Measurements from ENCODE around the gene PAM.
A peak's percentile ranks its signal among the peaks of the same experiment; 100 is the strongest.
"Not testable (repeated sequence)": the region's sequence is repeated elsewhere in the genome, so short reads cannot be mapped to it uniquely, and the experiment has no call there.

The PAM gene

GRCh38 chr5:102754767-102755431 is at the start of gene PAM:
TSS of gene PAM (plus strand) at chr5:102755305. CDS start at chr5:102866196, 110,891 bp downstream.
- peak; percentile 68 for DNase-seq

- DNase-seq = no peak
Observed at GRCh38 chr5:102711525-102712385, 43.4 kb upstream of the PAM start.

- DNase-seq = no peak
Observed at GRCh38 chr5:102713278-102713677, 41.8 kb upstream of the PAM start.

DNA sequence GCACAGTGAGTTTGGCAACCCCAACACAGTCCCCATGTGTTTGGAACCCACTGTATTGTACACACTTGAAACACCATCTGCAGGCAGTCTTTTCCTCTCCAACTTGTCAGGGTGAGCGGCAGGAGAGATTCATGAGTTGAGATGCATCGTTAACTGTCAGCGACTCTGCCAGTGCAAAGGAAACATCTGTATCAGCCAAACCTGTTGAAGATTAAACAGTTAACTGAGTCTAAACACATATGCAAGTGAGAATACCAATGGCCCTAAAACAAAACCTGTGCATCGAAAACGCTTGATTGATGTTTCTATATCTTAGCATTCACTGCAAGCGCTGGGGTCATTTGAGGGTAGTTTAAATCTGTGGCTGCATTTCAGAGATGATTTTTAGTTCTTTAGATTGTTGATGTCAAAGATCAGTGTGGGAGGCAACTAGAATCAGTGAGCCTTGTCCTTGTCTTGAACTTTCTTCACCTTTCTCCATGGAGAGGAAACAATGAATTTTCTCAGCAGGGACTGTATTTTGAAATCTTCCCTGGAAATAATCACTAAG is 41.3 kb upstream of the PAM start:
- peak; percentile 81 for DNase-seq

DNA sequence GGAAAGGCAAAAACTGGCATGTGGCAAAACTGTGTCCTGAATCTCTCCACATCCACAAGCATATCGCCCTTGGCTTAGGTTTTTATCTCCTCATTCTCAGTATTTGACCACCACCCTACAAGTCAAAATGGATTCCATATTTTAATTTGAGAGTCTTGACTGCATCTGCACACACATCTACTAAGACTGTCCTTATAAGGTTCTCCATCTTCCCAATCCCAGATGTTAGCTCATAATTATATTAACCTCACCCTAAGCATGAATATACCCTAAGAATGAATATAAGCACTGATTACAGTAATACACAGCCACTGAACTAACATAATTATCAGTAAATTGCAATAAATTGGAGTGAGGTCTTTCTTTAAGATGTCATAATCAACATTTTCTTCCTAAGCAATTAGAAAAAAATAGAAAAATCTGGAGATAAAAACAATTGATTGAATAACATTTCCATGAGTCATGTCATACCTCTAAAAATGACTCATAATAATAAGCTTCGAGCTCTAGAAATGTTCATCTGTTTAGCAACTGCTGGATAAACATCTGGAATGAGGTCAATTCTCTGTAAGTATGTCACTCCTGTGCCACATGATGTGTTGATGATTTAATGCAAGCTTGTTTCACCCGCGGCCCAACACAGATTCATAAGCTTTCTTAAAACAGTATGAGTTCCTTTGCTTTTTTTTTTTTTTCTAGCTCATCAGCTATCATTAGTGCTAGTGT is 39.9 kb upstream of the PAM start:
- DNase-seq = peak; percentile 41

- no peak for DNase-seq
Observed at GRCh38 chr5:102716017-102716416, 39.1 kb upstream of the PAM start.

- DNase-seq = peak; percentile 29
Observed at GRCh38 chr5:102718819-102719218, 36.3 kb upstream of the PAM start.

DNA sequence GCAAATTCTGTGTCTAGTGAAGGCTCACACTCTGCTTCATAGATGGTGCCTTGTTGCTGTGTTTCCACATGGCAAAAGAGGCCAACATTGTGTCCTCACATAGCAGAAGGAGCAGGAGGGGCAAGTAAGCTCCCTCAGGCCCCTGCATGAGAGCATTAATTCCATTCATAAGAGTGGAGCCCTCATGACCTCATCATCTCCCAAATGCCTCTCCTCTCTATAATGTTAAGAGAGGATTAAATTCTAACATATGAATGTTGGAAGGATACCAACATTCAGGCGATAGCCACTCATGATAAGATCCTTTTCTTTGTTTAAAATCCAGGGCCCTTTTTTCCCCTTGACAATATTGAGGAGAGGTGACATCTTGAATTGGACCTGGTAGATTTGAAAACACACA is 35.2 kb upstream of the PAM start:
- DNase-seq = no peak

GRCh38 chr5:102720969-102721368 is 34.1 kb upstream of the PAM start:
- peak; percentile 15 for DNase-seq

GRCh38 chr5:102722931-102723330 is 32.2 kb upstream of the PAM start:
- DNase-seq = peak; percentile 71

GRCh38 chr5:102731693-102732092 is 23.4 kb upstream of the PAM start:
- no peak for DNase-seq

DNA sequence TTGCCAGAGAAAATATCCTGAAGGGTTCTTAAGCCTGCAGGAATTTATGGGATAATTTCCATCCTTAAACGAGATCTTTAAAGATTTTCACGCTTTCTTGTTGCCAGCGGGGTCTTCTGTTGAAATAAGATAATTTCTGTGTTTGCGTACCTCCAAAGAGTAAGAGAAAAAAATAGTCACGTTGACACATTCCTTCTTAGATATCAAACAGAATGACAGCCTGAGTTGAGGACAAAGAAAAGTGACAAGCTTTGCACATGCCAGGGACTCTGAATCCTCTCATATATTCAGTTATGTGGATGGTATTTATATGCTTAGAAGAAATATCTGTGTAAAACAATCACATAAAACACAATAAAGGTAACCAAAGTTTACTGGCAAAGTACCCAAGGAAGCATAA is 21.6 kb upstream of the PAM start:
- no peak for DNase-seq

- no peak for DNase-seq
Observed at GRCh38 chr5:102737161-102737560, 17.9 kb upstream of the PAM start.

DNA sequence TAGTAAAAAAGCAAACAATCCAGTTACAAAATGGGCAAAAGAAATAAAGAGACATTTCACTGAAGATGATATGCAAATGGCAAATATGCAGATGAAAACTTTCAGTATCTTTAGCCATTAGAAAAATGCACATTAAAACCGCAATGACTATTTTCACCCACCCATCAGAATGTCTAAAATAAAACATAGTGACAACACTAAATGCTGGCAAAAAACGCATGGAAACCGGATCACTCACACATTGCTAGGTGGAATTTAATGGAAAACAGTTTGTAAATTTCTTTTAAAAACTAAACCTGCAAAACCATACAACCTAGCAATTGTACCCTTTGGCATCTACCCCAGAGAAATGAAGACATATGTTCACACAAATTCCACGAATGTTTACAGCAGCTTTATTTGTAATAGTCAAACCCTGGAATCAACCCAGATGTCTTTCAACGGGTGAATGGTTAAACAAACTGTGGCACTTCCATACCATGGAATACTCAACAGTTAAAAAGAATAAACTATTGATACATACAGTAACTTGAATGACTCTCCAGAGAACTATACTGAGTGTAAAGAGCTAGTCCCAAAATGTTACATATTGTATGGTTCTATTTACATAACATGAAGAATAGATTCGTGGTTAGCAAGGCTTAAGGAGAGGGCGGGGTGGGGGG is 17.2 kb upstream of the PAM start:
- DNase-seq = no peak

DNA sequence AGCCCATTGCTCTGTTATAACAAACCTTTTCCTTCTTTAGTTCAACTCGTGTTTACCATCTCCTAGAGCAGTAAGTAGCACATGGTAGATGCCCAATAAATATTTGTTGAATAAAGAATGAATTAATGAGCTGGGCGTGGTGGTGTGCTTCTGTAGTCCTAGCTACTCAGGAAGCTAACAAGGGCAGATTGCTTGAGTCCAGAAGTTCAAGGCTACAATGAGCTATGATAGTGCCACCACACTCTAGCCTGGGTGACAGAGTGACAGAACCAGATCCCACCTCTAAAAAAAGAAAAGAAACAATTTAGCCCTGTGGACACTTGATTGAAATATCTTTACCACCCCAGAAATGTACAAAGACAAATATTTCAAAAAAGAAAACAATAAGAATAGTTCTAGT is 14.6 kb upstream of the PAM start:
- no peak for DNase-seq

- DNase-seq = no peak
Observed at GRCh38 chr5:102742215-102742614, 12.9 kb upstream of the PAM start.

- no peak for DNase-seq
Observed at GRCh38 chr5:102743900-102744299, 11.2 kb upstream of the PAM start.

GRCh38 chr5:102747386-102748166 is 7.5 kb upstream of the PAM start:
- DNase-seq = no peak

- DNase-seq = no peak
Observed at GRCh38 chr5:102749416-102750030, 5.6 kb upstream of the PAM start.

- DNase-seq = no peak
Observed at GRCh38 chr5:102750151-102750834, 4.8 kb upstream of the PAM start.

DNA sequence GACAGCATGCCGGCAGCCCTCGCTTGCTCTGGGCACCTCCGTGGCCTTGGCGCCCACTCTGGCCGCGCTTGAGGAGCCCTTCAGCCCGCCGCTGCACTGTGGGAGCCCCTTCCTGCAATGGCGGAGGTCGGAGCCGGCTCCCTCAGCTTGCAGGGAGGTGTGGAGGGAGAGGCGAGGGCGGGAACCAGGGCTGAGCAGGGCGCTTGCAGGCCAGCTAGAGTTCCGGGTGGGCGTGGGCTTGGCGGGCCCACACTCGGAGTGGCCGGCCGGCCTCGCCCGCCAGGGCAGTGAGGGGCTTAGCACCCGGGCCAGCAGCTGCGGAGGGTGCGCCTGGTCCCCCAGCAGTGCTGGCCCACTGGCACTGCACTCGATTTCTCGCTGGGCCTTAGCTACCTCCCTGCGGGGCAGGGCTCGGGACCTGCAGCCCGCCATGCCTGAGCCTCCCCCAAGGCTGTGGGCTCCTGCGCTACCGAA is 3.2 kb upstream of the PAM start:
- DNase-seq = not testable (repeated sequence)
